Measurements from ENCODE around the gene COL15A1.

Gene COL15A1

DNA sequence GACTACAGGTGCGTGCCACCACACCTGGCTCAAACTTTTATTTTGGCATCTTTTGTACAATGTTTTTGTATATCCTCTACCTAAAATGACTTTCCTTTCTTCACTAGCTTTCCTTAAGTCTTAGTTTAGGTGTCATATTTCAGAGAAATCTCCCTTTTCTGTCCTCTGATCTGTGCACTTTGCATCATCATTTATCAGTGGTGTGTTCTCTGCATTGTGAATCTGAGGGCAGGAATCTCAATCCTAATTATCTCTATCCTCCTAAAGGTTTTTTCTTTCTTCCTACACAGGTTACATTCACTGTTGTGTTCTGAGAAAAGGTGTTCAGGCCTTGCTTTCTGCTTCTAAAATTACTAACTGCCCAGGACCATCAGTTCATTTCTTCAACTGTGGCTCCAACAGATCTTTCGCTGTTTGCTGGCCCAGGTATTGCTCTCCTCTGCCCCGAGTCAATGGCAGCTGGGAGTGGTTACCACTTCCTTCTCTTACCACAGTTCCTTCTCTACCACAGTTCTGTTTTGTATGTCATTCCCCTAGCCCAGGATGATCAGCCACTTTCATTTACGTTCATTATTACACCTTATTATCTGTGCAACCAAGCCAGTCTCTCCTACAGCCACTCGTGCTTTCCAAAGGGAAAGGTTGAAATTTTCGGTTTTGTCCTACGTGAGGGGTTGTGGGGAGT, 175.2 kb downstream of the COL15A1 start:
- no peak for DNase-seq

- DNase-seq: no peak
These were observed 176.4 kb downstream of the COL15A1 start for GRCh38 chr9:99119976-99120655.

Data from right forelimb (tissue), 1 donor.